ENCODE results near the gene GALK2.

GRCh38 chr15:49247556-49248110 is 77.6 kb downstream of the GALK2 start:
- no peak for TF ChIP-seq POLR2A (IDR thresholded peaks at IDR 0.05; ENCODE audit: low read depth, low read length)
- no peak for TF ChIP-seq TAF1 (IDR thresholded peaks at IDR 0.05; ENCODE audit: borderline replicate concordance, low read depth, low read length)
